ENCODE results near the gene MAPK10.

DNA sequence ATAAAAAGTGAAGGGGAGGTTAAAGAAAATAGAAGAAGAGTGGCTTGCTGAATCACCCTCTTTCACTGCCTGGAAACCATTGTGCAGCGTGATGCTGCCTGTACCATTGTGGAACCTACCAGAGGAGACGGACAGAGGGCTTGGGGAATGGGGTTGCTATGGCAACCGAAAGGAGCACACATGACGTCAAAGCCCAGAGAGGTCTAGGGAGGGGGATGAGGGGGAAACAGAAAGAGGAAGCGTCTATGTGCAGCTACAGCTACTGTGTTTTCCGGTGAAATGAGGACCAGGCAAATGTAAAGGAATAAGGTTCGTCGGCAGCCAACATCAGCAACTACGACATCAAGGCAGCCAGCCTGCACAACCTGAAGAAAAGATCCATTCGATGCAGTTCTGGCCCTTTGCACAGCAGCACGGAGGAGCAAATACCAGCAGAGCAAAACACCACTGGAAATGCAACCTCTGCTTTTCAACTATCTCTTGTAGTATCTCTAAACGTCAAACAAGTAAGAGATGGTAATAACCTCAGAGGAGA is at the start of gene MAPK10:
- TF ChIP-seq, protein P1, sequence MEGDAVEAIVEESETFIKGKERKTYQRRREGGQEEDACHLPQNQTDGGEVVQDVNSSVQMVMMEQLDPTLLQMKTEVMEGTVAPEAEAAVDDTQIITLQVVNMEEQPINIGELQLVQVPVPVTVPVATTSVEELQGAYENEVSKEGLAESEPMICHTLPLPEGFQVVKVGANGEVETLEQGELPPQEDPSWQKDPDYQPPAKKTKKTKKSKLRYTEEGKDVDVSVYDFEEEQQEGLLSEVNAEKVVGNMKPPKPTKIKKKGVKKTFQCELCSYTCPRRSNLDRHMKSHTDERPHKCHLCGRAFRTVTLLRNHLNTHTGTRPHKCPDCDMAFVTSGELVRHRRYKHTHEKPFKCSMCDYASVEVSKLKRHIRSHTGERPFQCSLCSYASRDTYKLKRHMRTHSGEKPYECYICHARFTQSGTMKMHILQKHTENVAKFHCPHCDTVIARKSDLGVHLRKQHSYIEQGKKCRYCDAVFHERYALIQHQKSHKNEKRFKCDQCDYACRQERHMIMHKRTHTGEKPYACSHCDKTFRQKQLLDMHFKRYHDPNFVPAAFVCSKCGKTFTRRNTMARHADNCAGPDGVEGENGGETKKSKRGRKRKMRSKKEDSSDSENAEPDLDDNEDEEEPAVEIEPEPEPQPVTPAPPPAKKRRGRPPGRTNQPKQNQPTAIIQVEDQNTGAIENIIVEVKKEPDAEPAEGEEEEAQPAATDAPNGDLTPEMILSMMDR (conservative IDR thresholded peaks at IDR 0.05; ENCODE audit: low read length), result no peak
- no peak for TF ChIP-seq EZH2phosphoT487 (IDR thresholded peaks at IDR 0.05; ENCODE audit: borderline replicate concordance, low read depth, low read length)
